G401.6 (cell line): Measurements from ENCODE around the gene GLRB.
"Not testable (repeated sequence)": the region's sequence is repeated elsewhere in the genome, so short reads cannot be mapped to it uniquely, and the experiment has no call there.

Experiments
- FAIRE-seq: peaks from 2 replicates; lab custom pipeline; 2012; peaks lifted over from hg19 to GRCh38; lab: Jason Lieb, UNC

The GLRB gene

GRCh38 chr4:157075811-157076577 lies at the start of gene GLRB:
GLRB (plus strand) TSS chr4:157076150; CDS start chr4:157078025, 1,875 bp downstream.
- no peak for FAIRE-seq

- FAIRE-seq, result no peak
Measured at GRCh38 chr4:157035471-157035870, 40.5 kb upstream of the GLRB start.

GRCh38 chr4:157040405-157040804 lies 35.5 kb upstream of the GLRB start:
- FAIRE-seq, result no peak

- FAIRE-seq, result no peak
Measured at GRCh38 chr4:157043131-157043530, 32.8 kb upstream of the GLRB start.

GRCh38 chr4:157045507-157046127 lies 30.3 kb upstream of the GLRB start:
- no peak for FAIRE-seq

GRCh38 chr4:157048248-157048647 lies 27.7 kb upstream of the GLRB start:
- FAIRE-seq, result no peak

GRCh38 chr4:157050561-157050960 lies 25.4 kb upstream of the GLRB start:
- no peak for FAIRE-seq

- FAIRE-seq, result no peak
Measured at GRCh38 chr4:157052429-157053040, 23.4 kb upstream of the GLRB start.

- FAIRE-seq, result no peak
Measured at GRCh38 chr4:157057218-157057617, 18.7 kb upstream of the GLRB start.

- FAIRE-seq, result not testable (repeated sequence)
Measured at GRCh38 chr4:157058899-157059298, 17.1 kb upstream of the GLRB start.

GRCh38 chr4:157072002-157072401 lies 3.9 kb upstream of the GLRB start:
- FAIRE-seq, result no peak

- no peak for FAIRE-seq
Measured at GRCh38 chr4:157075401-157075800, 549 bp upstream of the GLRB start.

GRCh38 chr4:157076578-157076947 lies 613 bp downstream of the GLRB start:
- no peak for FAIRE-seq

GRCh38 chr4:157079441-157079840 lies 3.5 kb downstream of the GLRB start:
- FAIRE-seq, result no peak

GRCh38 chr4:157080605-157081004 lies 4.7 kb downstream of the GLRB start:
- no peak for FAIRE-seq

GRCh38 chr4:157095716-157096115 lies 19.8 kb downstream of the GLRB start:
- FAIRE-seq, result no peak

- no peak for FAIRE-seq
Measured at GRCh38 chr4:157096439-157096838, 20.5 kb downstream of the GLRB start.

- no peak for FAIRE-seq
Measured at GRCh38 chr4:157099506-157099905, 23.6 kb downstream of the GLRB start.

- FAIRE-seq, result no peak
Measured at GRCh38 chr4:157104541-157104940, 28.6 kb downstream of the GLRB start.

GRCh38 chr4:157114671-157115070 lies 38.7 kb downstream of the GLRB start:
- no peak for FAIRE-seq

- FAIRE-seq, result no peak
Measured at GRCh38 chr4:157115613-157116335, 39.8 kb downstream of the GLRB start.

- no peak for FAIRE-seq
Measured at GRCh38 chr4:157121401-157121800, 45.5 kb downstream of the GLRB start.

GRCh38 chr4:157127571-157127970 lies 51.6 kb downstream of the GLRB start:
- no peak for FAIRE-seq
